HL-60/S4 treated with retinoic acid at 250 ng/mL for 4 days and 3 days (cell line): Measurements from ENCODE around the gene C1QTNF8.
"Not testable (repeated sequence)": the region's sequence is repeated elsewhere in the genome, so short reads cannot be mapped to it uniquely, and the experiment has no call there.

Experiments used
- in situ Hi-C: fragments of 300-500 bp; cut with MboI; formaldehyde crosslinking; loops from 2 replicates; pipeline ENCODE4 v1.7.0; 2022; ENCODE audit warnings: low sequenced_read_pairs

The C1QTNF8 gene

GRCh38 chr16:1094601-1095449 is 1.2 kb downstream of the C1QTNF8 start:
- in situ Hi-C loops, result no loop called here

- in situ Hi-C loops, result no loop called here
Observed at GRCh38 chr16:1094124-1094479, 1.9 kb downstream of the C1QTNF8 start.

- in situ Hi-C loops, result no loop called here
Observed at GRCh38 chr16:1093284-1094123, 2.5 kb downstream of the C1QTNF8 start.

GRCh38 chr16:1092685-1093283 is 3.3 kb downstream of the C1QTNF8 start:
- in situ Hi-C loops, result not testable (repeated sequence)

GRCh38 chr16:1091992-1092552 is 4.0 kb downstream of the C1QTNF8 start:
- in situ Hi-C loops, result no loop called here

GRCh38 chr16:1090620-1091587 is 5.1 kb downstream of the C1QTNF8 start:
- in situ Hi-C loops, result no loop called here

- in situ Hi-C loops, result no loop called here
Observed at GRCh38 chr16:1089822-1090619, 6.0 kb downstream of the C1QTNF8 start.

GRCh38 chr16:1089439-1089821 is 6.6 kb downstream of the C1QTNF8 start:
- in situ Hi-C loops, result no loop called here

- in situ Hi-C loops, result no loop called here
Observed at GRCh38 chr16:1088295-1089170, 7.5 kb downstream of the C1QTNF8 start.

- in situ Hi-C loops, result not testable (repeated sequence)
Observed at GRCh38 chr16:1086443-1086842, 9.6 kb downstream of the C1QTNF8 start.

- in situ Hi-C loops, result no loop called here
Observed at GRCh38 chr16:1084971-1085370, 11.1 kb downstream of the C1QTNF8 start.

GRCh38 chr16:1082952-1083675 is 12.9 kb downstream of the C1QTNF8 start:
- in situ Hi-C loops, result no loop called here

- in situ Hi-C loops, result no loop called here
Observed at GRCh38 chr16:1082266-1082951, 13.6 kb downstream of the C1QTNF8 start.

- in situ Hi-C loops, result no loop called here
Observed at GRCh38 chr16:1081734-1082265, 14.2 kb downstream of the C1QTNF8 start.

GRCh38 chr16:1080801-1081733 is 15.0 kb downstream of the C1QTNF8 start:
- in situ Hi-C loops, result no loop called here
